Endothelial cell of umbilical vein (primary cell): ENCODE data around the gene ASB10. TPM values are rescaled to one million over a fixed set of nuclear protein-coding genes. Genes with fewer than 3 reads are reported as not detected.

ENCODE experiments used
- BruUV-seq: library from RNA; stranded (reverse); fragments of 400-500 nt; replicated peaks from 2 replicates; lab custom pipeline; 2021; lab: Mats Ljungman, UMichigan
- CTCF ChIA-PET: fragments of 300-600, 350-600 bp; sonication (Branson Sonifier 250); formaldehyde crosslinking; loops from one replicate; lab custom pipeline; 2021; ENCODE audit warnings: antibody characterized with exemption, inconsistent platforms; lab: Charles Lee
- POLR2A ChIA-PET: fragments of 300-600, 350-600 bp; sonication (Branson Sonifier 250); formaldehyde crosslinking; loops from one replicate; lab custom pipeline; 2021; ENCODE audit warnings: antibody characterized with exemption, inconsistent platforms; lab: Charles Lee
- DNase-seq: peaks from one replicate; pipeline ENCODE4 v3.0.0-alpha.2; 2011; ENCODE audit warnings: low read depth, low spot score
- FAIRE-seq: peaks from 2 replicates; lab custom pipeline; 2011; peaks lifted over from hg19 to GRCh38; lab: Jason Lieb, UNC
- H2AFZ ChIP-seq: 2 replicates; pipeline ENCODE4 v1.6.0; 2012; ENCODE audit warnings: low read depth, low read length, control low read depth, inconsistent platforms
- H3K27ac ChIP-seq: 2 replicates; pipeline ENCODE4 v1.5.1; 2011; ENCODE audit warnings: low read depth, mild to moderate bottlenecking, control low read depth, low read length, moderate library complexity; ENCODE audit not compliant: insufficient read depth
- H3K27me3 ChIP-seq, 2 experiments: 2 replicates each; pipeline versions ENCODE4 v1.6.0 to v1.6.1; 2011; ENCODE audit warnings: low read length in 2 of 2, mixed read lengths in 1 of 2; ENCODE audit not compliant: control insufficient read depth in 2 of 2, insufficient read depth in 2 of 2
- H3K36me3 ChIP-seq, 2 experiments: 2 replicates in 1 of 2; 3 replicates in 1 of 2; pipeline ENCODE4 v1.5.1; 2011; ENCODE audit warnings: low read length in 2 of 2, mild to moderate bottlenecking in 1 of 2, moderate library complexity in 1 of 2; ENCODE audit not compliant: control insufficient read depth in 2 of 2, insufficient read depth in 2 of 2; ENCODE audit errors: extremely low read depth in 1 of 2
- H3K4me1 ChIP-seq: 3 replicates; pipeline ENCODE4 v1.5.1; 2011; ENCODE audit warnings: mild to moderate bottlenecking, low read length; ENCODE audit not compliant: control insufficient read depth, insufficient read depth; ENCODE audit errors: extremely low read depth
- H3K4me2 ChIP-seq: 2 replicates; pipeline ENCODE4 v1.6.1; 2011; ENCODE audit warnings: low read length, control low read depth, mixed read lengths; ENCODE audit not compliant: insufficient read depth
- H3K4me3 ChIP-seq, 3 experiments: fragments of 200-600 bp in 1 of 3; sonication (generic), shearing (Covaris generic) in 1 of 3; replicated peaks in 1 of 3; 2 replicates each; pipeline ENCODE4 v1.5.1; 2011 to 2016; ENCODE audit warnings: control low read depth in 3 of 3, low read length in 3 of 3, mild to moderate bottlenecking in 2 of 3, inconsistent platforms in 1 of 3, low read depth in 1 of 3, moderate library complexity in 1 of 3; ENCODE audit not compliant: insufficient read depth in 1 of 3
- H3K79me2 ChIP-seq: 2 replicates; pipeline ENCODE4 v1.6.0; 2012; ENCODE audit warnings: low read length, inconsistent platforms; ENCODE audit not compliant: control insufficient read depth, insufficient read depth
- H3K9ac ChIP-seq: replicated peaks from 2 replicates; pipeline ENCODE3; 2011; ENCODE audit warnings: low read length, control low read depth; ENCODE audit not compliant: insufficient read depth; ENCODE audit errors: extremely low read depth
- H3K9me1 ChIP-seq: replicated peaks from 3 replicates; pipeline ENCODE4 v1.6.0; 2011; ENCODE audit warnings: mild to moderate bottlenecking, low read length; ENCODE audit not compliant: control insufficient read depth, insufficient read depth; ENCODE audit errors: extremely low read depth
- H3K9me3 ChIP-seq: replicated peaks from 2 replicates; pipeline ENCODE4 v1.5.1; 2012; ENCODE audit warnings: low read length, inconsistent platforms; ENCODE audit not compliant: control insufficient read depth, insufficient read depth
- H4K20me1 ChIP-seq: replicated peaks from 2 replicates; pipeline ENCODE3; 2011; ENCODE audit warnings: mild to moderate bottlenecking, low read length; ENCODE audit not compliant: control insufficient read depth, insufficient read depth; ENCODE audit errors: extremely low read depth
- EZH2 ChIP-seq: IDR thresholded peaks from 2 replicates; pipeline ENCODE4 v1.6.1; 2012; ENCODE audit warnings: borderline replicate concordance, low read depth, mild to moderate bottlenecking, moderate library complexity, low read length, inconsistent platforms; ENCODE audit not compliant: severe bottlenecking
- FOS ChIP-seq: IDR thresholded peaks from 2 replicates; pipeline ENCODE4 v1.6.1; 2011; ENCODE audit warnings: mild to moderate bottlenecking, low read length, moderate library complexity, borderline replicate concordance; ENCODE audit not compliant: insufficient read depth
- GATA2 ChIP-seq: IDR thresholded peaks from 2 replicates; pipeline ENCODE4 v1.7.0; 2011; ENCODE audit warnings: low read depth, mild to moderate bottlenecking, moderate library complexity, mixed read lengths, low read length; ENCODE audit not compliant: insufficient read length, insufficient read depth
- JUN ChIP-seq: IDR thresholded peaks from 2 replicates; pipeline ENCODE4 v1.6.1; 2011; ENCODE audit warnings: borderline replicate concordance, low read depth; ENCODE audit not compliant: insufficient read length, insufficient read depth
- MYC ChIP-seq: IDR thresholded peaks from one replicate; pipeline ENCODE4 v1.6.1; 2011; ENCODE audit warnings: mild to moderate bottlenecking, low read depth, low read length
- POLR2A ChIP-seq: IDR thresholded peaks from 2 replicates; pipeline ENCODE4 v1.6.1; 2012; ENCODE audit warnings: low read depth, mild to moderate bottlenecking, control low read depth, low read length
- POLR2AphosphoS5 ChIP-seq: IDR thresholded peaks from 2 replicates; pipeline ENCODE4 v1.6.1; 2012; ENCODE audit warnings: low read depth, mild to moderate bottlenecking, control low read depth, low read length, moderate library complexity; ENCODE audit not compliant: insufficient read depth
- dilution Hi-C: fragments of 300-500 bp; cut with MboI; formaldehyde crosslinking; loops from one replicate; pipeline ENCODE4 v1.15.0; 2019; ENCODE audit warnings: low sequenced_read_pairs; ENCODE audit not compliant: extremely low pct_ligation_motif_present
- intact Hi-C: fragments of 100-400 bp; cut with micrococcal nuclease; formaldehyde crosslinking; loops from one replicate; pipeline ENCODE4 v1.10.0; 2022
- polyA plus RNA-seq, 4 experiments: library from polyadenylated mRNA; depleted of rRNA in 3 of 4; stranded (reverse) in 3 of 4; unstranded in 1 of 4; fragments of >200 nt; gene quantifications; 2 replicates each; pipeline versions ENCODE4 v1.2.1 to v1.2.3, GENCODE V29; 2011 to 2012; ENCODE audit warnings: missing spikeins in 1 of 4
- total RNA-seq: library from RNA; stranded (reverse); gene quantifications from 2 replicates; pipeline ENCODE4 v1.2.3, GENCODE V29; 2021
- TF ChIP-seq, protein P1 (sequence below): IDR thresholded peaks from 2 replicates; pipeline ENCODE4 v1.6.1; 2011; ENCODE audit not compliant: insufficient read depth, insufficient read length
- TF ChIP-seq, protein P2 (sequence below), 2 donors: IDR thresholded peaks; 1 replicate in 1 of 2; 2 replicates in 1 of 2; pipeline ENCODE4 v1.5.1; 2011; ENCODE audit warnings: low read length in 2 of 2, mild to moderate bottlenecking in 2 of 2, moderate library complexity in 2 of 2, control low read depth in 1 of 2, inconsistent platforms in 1 of 2, low read depth in 1 of 2; ENCODE audit not compliant: insufficient read depth in 1 of 2; ENCODE audit errors: extremely low read depth in 1 of 2

ASB10 gene
- total and polyA plus RNA-seq, 2 donors (not counting 3 experiments of a cell fraction or from before 2014, with no cell fraction given) = not detected

DNA sequence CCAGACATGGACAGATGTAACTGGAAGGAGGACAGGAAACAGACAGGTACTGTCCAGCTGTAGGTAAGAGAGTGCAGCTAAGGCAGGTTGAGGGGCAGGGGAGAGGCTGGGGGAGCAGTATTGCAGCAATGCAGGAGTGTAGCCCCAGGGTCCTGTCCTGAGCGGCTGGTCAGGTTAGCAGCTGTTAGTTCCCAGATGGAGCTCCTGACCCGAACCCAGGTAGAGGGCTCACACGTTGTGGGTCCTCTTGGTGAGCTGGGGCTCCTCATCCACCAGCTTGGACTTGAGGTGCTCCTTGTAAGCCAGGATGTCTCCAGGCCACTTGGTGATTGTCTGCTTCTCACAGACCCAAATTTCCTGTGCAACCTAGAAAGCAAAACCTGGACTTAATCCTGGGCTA is 26.8 kb upstream of the ASB10 start:
- H3K9ac ChIP-seq = no peak overlapping the region
- no peaks in the 10 kb centered on the region for H3K9me3 ChIP-seq
- POLR2A ChIA-PET = no interaction called here
- FAIRE-seq (no peak), DNase-seq (no peak)
- no peaks in the 10 kb centered on the region for H3K79me2 ChIP-seq
- no peaks in the 10 kb centered on the region for H3K27me3 ChIP-seq
- no peaks in the 10 kb centered on the region for H3K9me1 ChIP-seq
- H3K36me3 ChIP-seq = peaks cover 5 to 30% of the 10 kb centered on the region in 2 experiments
- no peak overlapping the region for H3K27ac ChIP-seq
- H3K4me2 ChIP-seq = no peak overlapping the region
- no peaks in the 10 kb centered on the region for H4K20me1 ChIP-seq
- no peak overlapping the region for H2AFZ ChIP-seq
- intact Hi-C loops (no loop called here), dilution Hi-C loops (no loop called here)
- TF ChIP-seq POLR2A (no peak), GATA2 (no peak), JUN (no peak), POLR2AphosphoS5 (no peak), FOS (no peak), MYC (no peak), EZH2 (no peak)
- TF ChIP-seq, protein P1, sequence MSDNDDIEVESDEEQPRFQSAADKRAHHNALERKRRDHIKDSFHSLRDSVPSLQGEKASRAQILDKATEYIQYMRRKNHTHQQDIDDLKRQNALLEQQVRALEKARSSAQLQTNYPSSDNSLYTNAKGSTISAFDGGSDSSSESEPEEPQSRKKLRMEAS = no peak
- TF ChIP-seq, protein P2, sequence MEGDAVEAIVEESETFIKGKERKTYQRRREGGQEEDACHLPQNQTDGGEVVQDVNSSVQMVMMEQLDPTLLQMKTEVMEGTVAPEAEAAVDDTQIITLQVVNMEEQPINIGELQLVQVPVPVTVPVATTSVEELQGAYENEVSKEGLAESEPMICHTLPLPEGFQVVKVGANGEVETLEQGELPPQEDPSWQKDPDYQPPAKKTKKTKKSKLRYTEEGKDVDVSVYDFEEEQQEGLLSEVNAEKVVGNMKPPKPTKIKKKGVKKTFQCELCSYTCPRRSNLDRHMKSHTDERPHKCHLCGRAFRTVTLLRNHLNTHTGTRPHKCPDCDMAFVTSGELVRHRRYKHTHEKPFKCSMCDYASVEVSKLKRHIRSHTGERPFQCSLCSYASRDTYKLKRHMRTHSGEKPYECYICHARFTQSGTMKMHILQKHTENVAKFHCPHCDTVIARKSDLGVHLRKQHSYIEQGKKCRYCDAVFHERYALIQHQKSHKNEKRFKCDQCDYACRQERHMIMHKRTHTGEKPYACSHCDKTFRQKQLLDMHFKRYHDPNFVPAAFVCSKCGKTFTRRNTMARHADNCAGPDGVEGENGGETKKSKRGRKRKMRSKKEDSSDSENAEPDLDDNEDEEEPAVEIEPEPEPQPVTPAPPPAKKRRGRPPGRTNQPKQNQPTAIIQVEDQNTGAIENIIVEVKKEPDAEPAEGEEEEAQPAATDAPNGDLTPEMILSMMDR (IDR thresholded peaks at IDR 0.05; ENCODE audit: extremely low read depth in 1 of 2, insufficient read depth in 1 of 2, low read depth in 1 of 2, low read length in 2 of 2) = no peak
- H3K4me1 ChIP-seq = no peaks in the 10 kb centered on the region
- no peak overlapping the region for H3K4me3 ChIP-seq
- no TSS peak for BruUV-seq
- CTCF ChIA-PET = interaction anchor here (1.3 kb wide), 2 partner anchors 13 to 30 kb away, joined by 3 read pairs; partner anchors contain the start of gene ABCF2
